Neural crest cell (in vitro differentiated cells): ENCODE measurements around the gene TRPM8. TPM values are rescaled to one million over a fixed set of nuclear protein-coding genes. Genes with fewer than 3 reads are reported as not detected.
A peak's percentile ranks its signal among the peaks of the same experiment; 100 is the strongest.

Experiments used
- DNase-seq: peaks from one replicate; pipeline ENCODE4 v3.0.0; 2021; ENCODE audit warnings: low read depth, mixed read lengths, low spot score
- H3K27ac Mint-ChIP-seq: one replicate; pipeline ENCODE4 v1.8.0; 2021; ENCODE audit warnings: mild to moderate bottlenecking, mixed read lengths; ENCODE audit not compliant: unreplicated experiment
- H3K27me3 Mint-ChIP-seq: 2 replicates; pipeline ENCODE4 v1.8.0; 2021; ENCODE audit warnings: low read depth, mild to moderate bottlenecking, mixed read lengths
- H3K36me3 Mint-ChIP-seq: 2 replicates; pipeline ENCODE4 v1.8.0; 2021; ENCODE audit warnings: low read depth, mild to moderate bottlenecking, mixed read lengths
- H3K4me1 Mint-ChIP-seq: 2 replicates; pipeline ENCODE4 v1.8.0; 2021; ENCODE audit warnings: mixed read lengths
- H3K4me3 Mint-ChIP-seq: one replicate; pipeline ENCODE4 v1.8.0; 2021; ENCODE audit warnings: mild to moderate bottlenecking, mixed read lengths
- H3K9me3 Mint-ChIP-seq: 2 replicates; pipeline ENCODE4 v1.8.0; 2021; ENCODE audit warnings: mixed read lengths
- total RNA-seq: library from RNA; stranded (reverse); gene quantifications from 2 replicates; pipeline ENCODE4 v1.2.1, GENCODE V29; 2021
- TF ChIP-seq, protein P1 (sequence below): fragments of 200-600 bp; sonication (generic); conservative IDR thresholded peaks from 2 replicates; pipeline ENCODE4 v1.5.0; 2021; ENCODE audit warnings: antibody characterized with exemption, mild to moderate bottlenecking

Gene TRPM8
- total RNA-seq, 1 donor from 2014 or later: 0.07 TPM

GRCh38 chr2:233938676-233939370 lies 21.6 kb downstream of the TRPM8 start:
- Mint-ChIP-seq H3K4me3 (peak overlapping the region; percentile 31), H3K27me3 (peaks cover 21% of the 10 kb centered on the region), H3K36me3 (no peaks in the 10 kb centered on the region), H3K27ac (peak overlapping the region; percentile 67), H3K9me3 (peaks cover 5% of the 10 kb centered on the region), H3K4me1 (peaks cover 11% of the 10 kb centered on the region)
- DNase-seq: no peak
- TF ChIP-seq, protein P1, sequence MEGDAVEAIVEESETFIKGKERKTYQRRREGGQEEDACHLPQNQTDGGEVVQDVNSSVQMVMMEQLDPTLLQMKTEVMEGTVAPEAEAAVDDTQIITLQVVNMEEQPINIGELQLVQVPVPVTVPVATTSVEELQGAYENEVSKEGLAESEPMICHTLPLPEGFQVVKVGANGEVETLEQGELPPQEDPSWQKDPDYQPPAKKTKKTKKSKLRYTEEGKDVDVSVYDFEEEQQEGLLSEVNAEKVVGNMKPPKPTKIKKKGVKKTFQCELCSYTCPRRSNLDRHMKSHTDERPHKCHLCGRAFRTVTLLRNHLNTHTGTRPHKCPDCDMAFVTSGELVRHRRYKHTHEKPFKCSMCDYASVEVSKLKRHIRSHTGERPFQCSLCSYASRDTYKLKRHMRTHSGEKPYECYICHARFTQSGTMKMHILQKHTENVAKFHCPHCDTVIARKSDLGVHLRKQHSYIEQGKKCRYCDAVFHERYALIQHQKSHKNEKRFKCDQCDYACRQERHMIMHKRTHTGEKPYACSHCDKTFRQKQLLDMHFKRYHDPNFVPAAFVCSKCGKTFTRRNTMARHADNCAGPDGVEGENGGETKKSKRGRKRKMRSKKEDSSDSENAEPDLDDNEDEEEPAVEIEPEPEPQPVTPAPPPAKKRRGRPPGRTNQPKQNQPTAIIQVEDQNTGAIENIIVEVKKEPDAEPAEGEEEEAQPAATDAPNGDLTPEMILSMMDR: no peak

DNA sequence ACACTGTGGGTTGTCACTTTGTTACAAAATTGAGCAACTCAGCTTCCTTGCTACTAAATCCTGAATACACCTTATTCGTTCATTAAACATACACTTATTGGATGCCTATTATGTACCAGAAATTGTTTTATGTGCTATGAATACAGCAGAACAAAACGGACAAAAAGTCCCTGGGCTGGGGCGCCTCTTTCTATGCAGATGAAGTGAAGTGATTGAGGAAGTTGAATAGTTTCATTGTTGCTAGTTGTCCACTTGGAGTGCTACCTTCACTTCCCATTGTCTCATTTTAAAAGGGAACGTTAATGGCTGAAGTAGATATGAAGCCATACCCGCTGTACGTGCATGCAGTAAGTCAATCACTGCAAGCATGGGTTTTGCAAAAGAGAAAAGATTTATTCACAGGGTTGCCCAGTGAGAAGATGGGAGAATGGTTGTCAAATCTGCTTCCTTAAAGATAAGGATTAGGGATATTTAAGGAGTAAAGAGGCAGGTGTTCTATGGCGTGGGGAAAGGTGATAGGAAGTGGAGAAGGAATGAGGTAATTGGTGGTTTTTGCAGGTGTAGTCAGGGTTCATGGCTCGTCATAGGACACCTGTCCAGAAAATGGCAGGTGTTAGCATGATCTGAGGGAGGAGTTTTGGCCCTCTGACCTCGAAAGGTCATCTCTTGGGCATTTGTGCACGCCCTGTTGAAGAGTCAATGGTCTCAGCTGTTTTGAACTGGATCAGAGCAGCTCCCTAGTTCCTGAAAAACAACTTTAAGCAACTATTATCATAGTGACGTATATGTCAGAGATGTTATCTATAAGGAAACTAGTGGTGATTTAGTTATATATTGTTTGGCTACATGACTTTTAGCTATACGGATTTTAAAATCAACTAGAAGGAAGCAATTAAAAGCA lies 23.5 kb downstream of the TRPM8 start:
- TF ChIP-seq, protein P1: no peak

GRCh38 chr2:233942731-233943130 lies 25.6 kb downstream of the TRPM8 start:
- DNase-seq: no peak
- Mint-ChIP-seq H3K36me3 (no peaks in the 10 kb centered on the region), H3K4me3 (no peak overlapping the region), H3K4me1 (peaks cover 11% of the 10 kb centered on the region), H3K27ac (no peak overlapping the region), H3K27me3 (peaks cover 16% of the 10 kb centered on the region), H3K9me3 (peaks cover 10% of the 10 kb centered on the region)
- TF ChIP-seq, protein P1: no peak

More for the DNA sequence above, 23.5 kb downstream of the TRPM8 start:
- no peak overlapping the region for H3K4me3 Mint-ChIP-seq
- H3K27me3 Mint-ChIP-seq: peaks cover 13% of the 10 kb centered on the region
- peaks cover 10% of the 10 kb centered on the region for H3K9me3 Mint-ChIP-seq
- DNase-seq: no peak
- no peak overlapping the region for H3K27ac Mint-ChIP-seq
- H3K36me3 Mint-ChIP-seq: no peaks in the 10 kb centered on the region
- H3K4me1 Mint-ChIP-seq: peaks cover 11% of the 10 kb centered on the region

- Mint-ChIP-seq H3K27me3 (peaks cover 13% of the 10 kb centered on the region), H3K27ac (no peak overlapping the region), H3K4me1 (peaks cover 7% of the 10 kb centered on the region), H3K4me3 (no peak overlapping the region), H3K36me3 (no peaks in the 10 kb centered on the region), H3K9me3 (peaks cover 10% of the 10 kb centered on the region)
- TF ChIP-seq, protein P1: no peak
- no peak for DNase-seq
These were observed 27.1 kb downstream of the TRPM8 start for GRCh38 chr2:233944269-233944668.

- H3K4me1 Mint-ChIP-seq: peaks cover 7% of the 10 kb centered on the region
- TF ChIP-seq, protein P1: no peak
- H3K27me3 Mint-ChIP-seq: peaks cover 12% of the 10 kb centered on the region
- no peak overlapping the region for H3K27ac Mint-ChIP-seq
- peaks cover 10% of the 10 kb centered on the region for H3K9me3 Mint-ChIP-seq
- no peaks in the 10 kb centered on the region for H3K36me3 Mint-ChIP-seq
- H3K4me3 Mint-ChIP-seq: no peak overlapping the region
- no peak for DNase-seq
These were observed 27.5 kb downstream of the TRPM8 start for GRCh38 chr2:233944722-233945121.
